ENCODE data around the gene CHAD. TPM values are rescaled to one million over a fixed set of nuclear protein-coding genes. Genes with fewer than 3 reads are reported as not detected.

The CHAD gene
- total RNA-seq, 4 donors from 2014 or later: not detected

DNA sequence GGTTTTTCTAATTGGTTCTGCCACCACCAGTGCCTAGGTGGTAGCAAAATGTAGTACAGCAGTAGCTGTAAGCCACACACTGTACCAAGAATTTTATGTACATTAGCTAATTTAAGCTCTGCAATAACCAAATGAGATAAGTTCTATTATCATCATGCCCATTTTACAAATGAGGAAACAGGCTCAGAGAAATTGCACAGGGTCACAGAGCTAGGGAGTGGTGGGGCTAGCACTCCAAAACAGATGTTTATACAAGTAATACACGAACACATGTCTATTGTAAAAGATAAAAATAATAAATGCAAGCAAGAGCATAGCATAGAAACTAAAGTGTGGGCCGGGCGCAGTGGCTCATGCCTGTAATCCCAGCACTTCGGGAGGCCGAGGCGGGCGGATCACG is 23.5 kb upstream of the CHAD start:
- TF ChIP-seq, protein P1, sequence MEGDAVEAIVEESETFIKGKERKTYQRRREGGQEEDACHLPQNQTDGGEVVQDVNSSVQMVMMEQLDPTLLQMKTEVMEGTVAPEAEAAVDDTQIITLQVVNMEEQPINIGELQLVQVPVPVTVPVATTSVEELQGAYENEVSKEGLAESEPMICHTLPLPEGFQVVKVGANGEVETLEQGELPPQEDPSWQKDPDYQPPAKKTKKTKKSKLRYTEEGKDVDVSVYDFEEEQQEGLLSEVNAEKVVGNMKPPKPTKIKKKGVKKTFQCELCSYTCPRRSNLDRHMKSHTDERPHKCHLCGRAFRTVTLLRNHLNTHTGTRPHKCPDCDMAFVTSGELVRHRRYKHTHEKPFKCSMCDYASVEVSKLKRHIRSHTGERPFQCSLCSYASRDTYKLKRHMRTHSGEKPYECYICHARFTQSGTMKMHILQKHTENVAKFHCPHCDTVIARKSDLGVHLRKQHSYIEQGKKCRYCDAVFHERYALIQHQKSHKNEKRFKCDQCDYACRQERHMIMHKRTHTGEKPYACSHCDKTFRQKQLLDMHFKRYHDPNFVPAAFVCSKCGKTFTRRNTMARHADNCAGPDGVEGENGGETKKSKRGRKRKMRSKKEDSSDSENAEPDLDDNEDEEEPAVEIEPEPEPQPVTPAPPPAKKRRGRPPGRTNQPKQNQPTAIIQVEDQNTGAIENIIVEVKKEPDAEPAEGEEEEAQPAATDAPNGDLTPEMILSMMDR (IDR thresholded peaks at IDR 0.05; ENCODE audit: low read depth): no peak

DNA sequence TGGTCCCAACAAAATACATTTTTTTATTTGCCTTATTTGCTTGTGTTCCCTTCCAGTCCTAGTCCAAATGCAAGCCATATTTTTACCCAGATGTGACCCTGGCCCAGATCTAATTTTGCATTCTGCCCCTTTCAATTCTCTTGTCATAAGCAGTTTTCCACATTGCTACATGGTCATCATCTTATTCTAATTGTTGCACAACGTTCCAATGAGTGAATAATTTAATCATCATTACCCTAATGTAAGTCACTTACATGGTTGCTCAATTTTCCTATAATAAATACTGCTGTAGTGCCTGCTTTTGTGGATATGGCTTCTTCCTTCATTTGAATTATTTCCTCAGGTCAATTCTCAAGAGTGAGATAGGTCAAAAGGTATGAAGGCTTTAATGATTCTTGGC is 22.8 kb upstream of the CHAD start:
- TF ChIP-seq, protein P1 (IDR thresholded peaks at IDR 0.05; ENCODE audit: low read depth): no peak

DNA sequence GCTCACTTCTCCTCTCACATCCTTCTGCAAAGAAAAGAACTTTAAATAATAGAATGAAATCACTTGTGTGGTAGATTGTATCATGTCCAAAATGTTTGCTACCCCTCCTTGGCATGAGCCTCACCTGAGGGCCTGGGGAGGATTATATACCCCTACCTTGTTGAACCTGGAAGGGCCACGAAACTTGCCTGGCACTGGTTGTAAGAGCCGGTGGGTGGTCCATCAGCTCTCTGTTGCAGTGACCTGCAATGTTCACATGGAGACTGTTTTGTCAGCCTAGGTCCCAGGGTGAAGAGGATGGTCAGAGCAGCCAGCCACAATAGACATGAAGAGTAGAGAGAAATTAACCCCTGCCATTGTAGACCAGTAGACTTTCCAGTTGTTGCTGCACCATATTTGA is 20.2 kb upstream of the CHAD start:
- TF ChIP-seq, protein P1 (IDR thresholded peaks at IDR 0.05; ENCODE audit: low read depth): no peak

DNA sequence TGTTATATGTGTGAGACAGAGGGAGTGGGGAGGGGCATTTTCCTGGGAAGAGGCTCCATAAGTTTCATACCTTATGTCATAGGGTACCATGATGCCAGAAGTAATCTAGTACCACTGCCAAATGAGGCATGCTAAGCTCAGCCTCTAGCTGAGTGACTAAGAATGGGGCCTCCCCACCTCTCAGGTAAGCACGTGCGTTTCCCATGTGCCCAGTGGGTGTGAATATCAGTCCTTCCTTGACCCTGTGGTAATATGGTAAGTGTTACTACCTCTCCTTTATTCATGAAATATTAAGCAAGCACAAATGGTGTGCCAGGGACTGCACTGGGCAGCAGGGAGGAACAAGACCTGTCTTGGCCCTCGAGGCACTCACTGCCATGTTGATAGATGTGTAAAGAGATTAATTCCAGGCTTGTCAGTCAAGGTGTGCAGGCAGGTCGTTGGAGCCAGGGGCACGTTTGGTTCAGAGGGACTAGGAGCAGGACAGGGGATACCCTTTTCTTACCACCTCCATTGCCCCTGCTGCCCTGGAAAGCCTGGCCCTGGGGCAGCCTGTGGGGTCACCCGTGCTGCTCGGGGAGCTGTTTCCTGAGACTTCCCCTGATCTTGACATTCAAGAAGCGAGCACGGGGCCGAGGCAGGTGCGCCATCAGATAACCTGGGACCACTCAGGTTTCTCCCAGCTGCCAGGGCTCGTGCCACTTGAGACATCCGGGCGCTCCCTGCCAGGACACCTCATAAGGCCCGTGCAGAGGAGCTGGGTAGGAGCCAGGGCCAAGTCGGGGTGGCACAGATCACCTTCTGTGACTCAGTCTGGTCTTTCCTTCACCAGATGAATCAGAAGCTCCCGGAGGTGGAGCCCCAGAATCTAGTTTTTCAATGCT is 18.8 kb upstream of the CHAD start:
- TF ChIP-seq, protein P1 (IDR thresholded peaks at IDR 0.05; ENCODE audit: low read depth): no peak

DNA sequence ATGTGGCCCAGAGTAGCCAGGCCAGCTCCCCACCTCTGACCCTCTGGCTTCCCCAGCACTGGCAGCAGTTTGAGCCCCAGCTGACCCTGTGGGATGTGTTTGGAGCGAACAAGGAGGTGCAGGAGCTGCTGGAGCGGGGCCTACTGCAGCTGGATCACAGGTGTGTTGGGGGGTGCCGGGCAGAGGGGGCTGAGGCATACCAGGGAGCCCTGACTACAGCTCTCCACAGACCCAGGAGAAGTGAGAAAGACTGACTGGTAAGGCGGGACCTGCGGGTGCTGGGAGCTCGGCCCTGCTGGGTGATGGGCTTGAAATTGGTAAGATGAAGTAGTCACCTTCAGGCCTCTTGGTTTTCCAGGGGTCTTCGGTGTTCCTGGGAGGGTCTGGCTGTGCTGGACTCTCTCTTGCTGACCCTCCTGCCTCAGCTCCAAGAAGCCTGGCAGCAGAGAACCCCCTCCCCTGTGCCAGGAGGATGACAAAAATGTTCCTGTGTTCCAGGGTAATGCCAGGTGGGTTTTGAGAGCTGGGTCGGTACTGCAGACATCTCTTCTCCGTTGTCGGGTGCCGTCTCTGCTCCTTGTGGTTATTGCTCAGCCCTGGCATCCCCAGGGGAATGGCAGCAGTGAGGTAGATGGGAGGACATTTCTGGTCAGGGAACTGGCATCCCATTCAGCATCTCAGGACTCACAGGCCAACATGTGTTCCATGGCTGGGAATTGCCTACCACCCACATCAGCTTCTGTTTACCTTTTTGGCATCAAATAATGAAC is 15.9 kb upstream of the CHAD start:
- TF ChIP-seq, protein P1 (IDR thresholded peaks at IDR 0.05; ENCODE audit: low read depth): no peak

DNA sequence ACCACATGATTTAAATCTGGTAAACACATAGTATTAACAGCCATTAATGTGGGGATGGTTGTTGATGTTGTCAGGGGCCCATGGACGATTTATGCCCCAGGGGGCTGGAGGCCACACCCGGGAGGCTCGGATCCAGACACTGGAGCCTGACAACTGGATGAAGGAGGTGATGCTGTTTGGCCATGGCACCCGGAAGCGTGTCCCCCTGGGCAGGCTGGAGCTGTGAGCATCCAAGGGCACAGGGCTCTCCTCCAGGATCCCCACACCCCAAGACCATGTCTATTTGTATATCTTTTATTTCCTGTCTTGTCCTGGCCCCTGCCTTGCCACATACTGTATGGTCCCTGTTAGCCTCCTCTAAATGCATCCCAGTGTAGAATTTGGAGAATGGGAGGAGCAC is 14.6 kb upstream of the CHAD start:
- TF ChIP-seq, protein P1 (IDR thresholded peaks at IDR 0.05; ENCODE audit: low read depth): no peak

DNA sequence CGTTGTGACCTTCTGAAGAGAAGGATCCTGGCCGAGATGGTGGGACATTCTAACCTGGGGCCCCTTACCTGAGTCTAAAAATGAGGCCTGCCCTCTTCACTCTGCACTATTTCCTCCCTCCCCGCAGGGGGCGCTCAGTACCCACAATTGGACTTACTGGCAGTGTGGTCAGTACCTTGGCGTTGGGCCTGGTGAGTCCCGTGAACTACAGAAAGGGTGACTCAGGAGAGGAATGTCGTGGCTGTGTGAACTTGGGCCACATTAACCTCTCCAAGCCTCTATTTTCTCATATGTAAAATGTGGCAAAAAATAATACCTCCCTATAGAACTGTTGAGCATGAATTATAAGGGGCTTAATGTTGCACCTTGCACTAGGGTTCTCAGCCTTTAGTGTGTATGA is 13.8 kb upstream of the CHAD start:
- TF ChIP-seq, protein P1 (IDR thresholded peaks at IDR 0.05; ENCODE audit: low read depth): no peak
